ENCODE measurements around the gene CEP162. TPM values are rescaled to one million over a fixed set of nuclear protein-coding genes. Genes with fewer than 3 reads are reported as not detected.

Gene CEP162, protein sequence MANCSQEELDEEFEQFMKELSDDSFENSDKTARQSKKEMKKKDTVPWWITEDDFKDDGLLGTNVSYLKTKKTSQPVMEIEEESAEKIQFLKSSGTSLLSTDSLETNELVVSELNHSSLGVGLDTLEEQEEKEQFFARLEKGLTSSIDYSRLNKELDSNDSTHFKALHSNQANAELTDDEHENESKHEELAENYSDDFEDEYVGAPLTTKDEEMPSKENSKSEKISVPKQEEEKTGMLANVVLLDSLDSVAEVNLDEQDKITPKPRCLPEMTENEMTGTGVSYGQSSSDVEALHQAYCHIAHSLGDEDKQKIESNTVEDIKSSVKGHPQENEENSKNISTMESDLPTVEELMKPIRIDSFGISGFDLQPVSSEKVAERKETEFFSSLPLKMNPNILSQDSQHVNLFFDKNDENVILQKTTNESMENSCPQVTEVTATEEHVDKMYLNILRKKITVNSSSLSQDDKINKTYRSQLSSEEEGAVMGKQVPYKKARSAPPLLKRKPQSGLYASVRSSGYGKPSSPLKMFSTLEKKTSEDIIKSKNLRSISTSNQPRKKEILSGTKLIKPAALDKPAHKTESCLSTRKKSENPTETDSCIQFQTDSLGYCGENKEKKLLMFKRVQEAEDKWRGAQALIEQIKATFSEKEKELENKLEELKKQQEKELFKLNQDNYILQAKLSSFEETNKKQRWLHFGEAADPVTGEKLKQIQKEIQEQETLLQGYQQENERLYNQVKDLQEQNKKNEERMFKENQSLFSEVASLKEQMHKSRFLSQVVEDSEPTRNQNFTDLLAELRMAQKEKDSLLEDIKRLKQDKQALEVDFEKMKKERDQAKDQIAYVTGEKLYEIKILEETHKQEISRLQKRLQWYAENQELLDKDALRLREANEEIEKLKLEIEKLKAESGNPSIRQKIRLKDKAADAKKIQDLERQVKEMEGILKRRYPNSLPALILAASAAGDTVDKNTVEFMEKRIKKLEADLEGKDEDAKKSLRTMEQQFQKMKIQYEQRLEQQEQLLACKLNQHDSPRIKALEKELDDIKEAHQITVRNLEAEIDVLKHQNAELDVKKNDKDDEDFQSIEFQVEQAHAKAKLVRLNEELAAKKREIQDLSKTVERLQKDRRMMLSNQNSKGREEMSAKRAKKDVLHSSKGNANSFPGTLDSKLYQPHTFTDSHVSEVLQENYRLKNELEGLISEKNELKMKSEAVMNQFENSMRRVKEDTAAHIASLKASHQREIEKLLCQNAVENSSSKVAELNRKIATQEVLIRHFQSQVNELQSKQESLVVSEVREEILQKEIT (N-terminal part only)
- total RNA-seq (2022) = 2.4 and 2.9 TPM in 2 replicates
- percentile 52 among the genes with signal in this experiment for Bru-seq, nascent RNA
- BruChase-seq, experiment 1, labeled RNA remaining after a 6-hour chase = percentile 51 among the genes with signal in this experiment
- BruChase-seq, experiment 2, labeled RNA remaining after a 2-hour chase = percentile 59 among the genes with signal in this experiment
- long read RNA-seq, full-length matches to known transcripts = 2 of 3 reads
- long read RNA-seq, partial matches to known transcripts = 0 of 3 reads
- long read RNA-seq, other reads (novel, unspliced or antisense) = 1 of 3 reads

GRCh38 chr6:84227434-84228197 lies at the start of gene CEP162:
Gene CEP162 (minus strand): TSS chr6:84227643. CDS start chr6:84226393, 1,250 bp downstream.
- BruUV-seq (replicated peaks) = no TSS peak
- POLR2A ChIA-PET = interaction anchor here (0.5 to 1.2 kb wide), 9 partner anchors 16 to 752 kb away, joined by 3 to 6 read pairs (median 3); partner anchors contain the start of gene CYB5R4
- TF ChIP-seq CTCF (IDR thresholded peaks at IDR 0.05; ENCODE audit: unreplicated experiment) = peak; percentile 75

GRCh38 chr6:84274856-84275255 lies 47.4 kb upstream of the CEP162 start:
- BruUV-seq (replicated peaks) = no TSS peak
- Mint-ChIP-seq H3K9me3 (ENCODE audit: unreplicated experiment) (no peaks in the 10 kb centered on the region), H3K4me1 (ENCODE audit: insufficient read depth, unreplicated experiment) (no peaks in the 10 kb centered on the region), H3K27ac (ENCODE audit: low read depth, unreplicated experiment) (no peak overlapping the region), H3K4me3 (ENCODE audit: unreplicated experiment) (no peak overlapping the region), H3K36me3 (ENCODE audit: insufficient read depth, unreplicated experiment) (no peaks in the 10 kb centered on the region), H3K27me3 (ENCODE audit: insufficient read depth, unreplicated experiment) (no peaks in the 10 kb centered on the region)
- ChIA-PET POLR2A (no interaction called here), CTCF (interaction anchor here (1.4 kb wide), 1 partner anchor 9 kb away, joined by 6 read pairs; no protein-coding TSS in a partner anchor)
- TF ChIP-seq CTCF (IDR thresholded peaks at IDR 0.05; ENCODE audit: unreplicated experiment) = no peak
- intact Hi-C loops (cut with micrococcal nuclease) = no loop called here
- no peak for DNase-seq (ENCODE audit: unreplicated experiment)

More at GRCh38 chr6:84227434-84228197, at the start of gene CEP162:
- intact Hi-C loops (cut with micrococcal nuclease) = loop anchor here (2.0 to 5.0 kb wide), 3 partner anchors 343 to 1095 kb away; no protein-coding TSS in a partner anchor
- DNase-seq (ENCODE audit: unreplicated experiment) = peak; percentile 87
- Mint-ChIP-seq H3K4me3 (ENCODE audit: unreplicated experiment) (peak within 1 kb of the TSS; percentile 94), H3K27me3 (ENCODE audit: insufficient read depth, unreplicated experiment) (peaks cover 18% of the 10 kb centered on the region), H3K27ac (ENCODE audit: low read depth, unreplicated experiment) (peak within 1 kb of the TSS; percentile 72), H3K36me3 (ENCODE audit: insufficient read depth, unreplicated experiment) (no peaks in the 10 kb centered on the region), H3K9me3 (ENCODE audit: unreplicated experiment) (no peaks in the 10 kb centered on the region), H3K4me1 (ENCODE audit: insufficient read depth, unreplicated experiment) (peaks cover 13% of the 10 kb centered on the region)
- CTCF ChIA-PET = interaction anchor here (0.5 to 3.3 kb wide), 28 partner anchors 9 to 1227 kb away, joined by 3 to 24 read pairs (median 4); no protein-coding TSS in a partner anchor

DNA sequence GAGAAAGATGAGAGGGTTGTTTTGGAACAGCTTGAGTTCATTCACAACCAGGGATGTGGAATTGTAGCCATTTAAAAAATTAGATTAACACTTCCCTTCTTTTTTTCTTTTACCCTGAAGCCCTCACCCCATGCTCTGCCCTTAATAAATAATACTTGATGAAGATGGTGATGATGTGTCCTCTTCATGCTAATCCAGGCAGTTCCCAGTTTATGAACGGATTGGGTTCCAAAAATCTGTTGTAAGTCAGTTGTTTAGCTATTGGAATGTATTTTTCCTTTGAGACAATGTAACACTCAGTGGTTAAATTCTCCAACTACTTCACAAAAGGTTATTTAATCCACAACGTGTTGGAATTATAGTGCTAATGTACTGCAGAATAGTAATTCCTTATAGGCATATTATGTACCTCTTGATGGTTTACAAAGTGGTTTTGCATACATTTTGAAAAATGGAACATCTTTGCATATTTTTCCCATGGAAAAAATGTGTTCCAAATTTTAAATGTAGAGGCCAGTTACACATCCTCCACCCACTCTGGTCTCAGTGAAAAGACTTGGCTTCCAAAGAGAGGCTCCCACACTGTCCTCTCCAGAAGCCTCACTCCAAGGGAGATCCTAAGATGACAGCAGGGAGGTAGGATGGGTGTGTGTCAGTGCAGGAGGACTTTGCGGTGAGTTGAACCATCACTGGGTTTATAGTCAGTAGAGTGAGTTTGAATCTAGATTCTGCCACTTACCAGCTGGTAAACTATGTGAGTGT lies 45.8 kb upstream of the CEP162 start:
- intact Hi-C loops (cut with micrococcal nuclease) = no loop called here
- CTCF ChIA-PET = interaction anchor here (0.6 to 1.4 kb wide), 2 partner anchors 11 to 795 kb away, joined by 3 to 6 read pairs; no protein-coding TSS in a partner anchor
- TF ChIP-seq CTCF (IDR thresholded peaks at IDR 0.05; ENCODE audit: unreplicated experiment) = no peak
- Mint-ChIP-seq H3K27me3 (ENCODE audit: insufficient read depth, unreplicated experiment) (no peaks in the 10 kb centered on the region), H3K4me3 (ENCODE audit: unreplicated experiment) (no peak overlapping the region), H3K36me3 (ENCODE audit: insufficient read depth, unreplicated experiment) (no peaks in the 10 kb centered on the region), H3K4me1 (ENCODE audit: insufficient read depth, unreplicated experiment) (no peaks in the 10 kb centered on the region), H3K27ac (ENCODE audit: low read depth, unreplicated experiment) (no peak overlapping the region), H3K9me3 (ENCODE audit: unreplicated experiment) (peaks cover 5% of the 10 kb centered on the region)
- DNase-seq (ENCODE audit: unreplicated experiment) = no peak
- no TSS peak for BruUV-seq (replicated peaks)
- POLR2A ChIA-PET = interaction anchor here (0.6 kb wide), 1 partner anchor 11 kb away, joined by 6 read pairs; no protein-coding TSS in a partner anchor

Data from MCF 10A (cell line).